DLD1 (cell line): ENCODE measurements around the gene PIM3.

ENCODE experiments used
- in situ Hi-C: cut with HindIII; loops from 2 replicates; pipeline ENCODE4 v1.10.0; 2017; ENCODE audit warnings: low sequenced_read_pairs

PIM3 gene

DNA sequence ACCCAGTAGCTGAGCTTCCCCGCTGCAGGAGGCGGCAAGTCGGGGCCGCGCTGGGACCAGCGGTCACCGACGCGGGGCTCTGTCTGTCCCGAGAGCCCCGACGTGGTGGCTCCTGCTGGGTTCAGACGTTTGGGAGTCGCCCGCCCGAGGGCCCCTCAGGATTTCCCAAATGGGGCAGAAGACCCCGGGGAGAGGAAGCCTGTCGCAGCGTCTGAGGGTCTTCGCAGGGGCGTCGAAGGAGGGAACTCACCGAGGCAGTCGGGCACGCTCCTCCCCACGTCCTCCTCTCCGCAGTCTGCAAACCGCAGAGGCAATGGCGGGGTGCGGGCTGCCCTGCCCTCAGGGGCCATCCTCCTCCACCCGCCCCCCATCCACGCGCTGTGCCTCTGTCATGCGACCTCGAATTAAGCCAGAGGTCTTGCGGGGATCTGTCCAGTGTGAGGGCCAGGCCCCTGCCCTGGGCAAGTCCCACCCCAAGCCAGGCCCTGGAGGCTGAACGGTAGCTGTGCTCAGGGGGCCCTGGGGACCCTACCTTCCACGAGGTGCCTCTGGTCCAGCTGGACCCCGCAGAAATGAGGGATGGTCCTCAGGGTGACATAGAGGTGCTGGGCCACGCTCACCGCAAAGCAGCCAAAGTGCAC lies 39.5 kb downstream of the PIM3 start:
- in situ Hi-C loops, result loop anchor here (25.0 kb wide), 1 partner anchor 88 kb away; the partner anchor contains the start of genes ALG12 and CRELD2

- in situ Hi-C loops, result loop anchor here (25.0 kb wide), 1 partner anchor 88 kb away; the partner anchor contains the start of genes ALG12 and CRELD2
Observed at GRCh38 chr22:50000587-50001387, 40.2 kb downstream of the PIM3 start.

- in situ Hi-C loops, result loop anchor here (25.0 kb wide), 1 partner anchor 89 kb away; the partner anchor contains the start of genes ALG12 and CRELD2
Observed at GRCh38 chr22:50001388-50002231, 41.0 kb downstream of the PIM3 start.

DNA sequence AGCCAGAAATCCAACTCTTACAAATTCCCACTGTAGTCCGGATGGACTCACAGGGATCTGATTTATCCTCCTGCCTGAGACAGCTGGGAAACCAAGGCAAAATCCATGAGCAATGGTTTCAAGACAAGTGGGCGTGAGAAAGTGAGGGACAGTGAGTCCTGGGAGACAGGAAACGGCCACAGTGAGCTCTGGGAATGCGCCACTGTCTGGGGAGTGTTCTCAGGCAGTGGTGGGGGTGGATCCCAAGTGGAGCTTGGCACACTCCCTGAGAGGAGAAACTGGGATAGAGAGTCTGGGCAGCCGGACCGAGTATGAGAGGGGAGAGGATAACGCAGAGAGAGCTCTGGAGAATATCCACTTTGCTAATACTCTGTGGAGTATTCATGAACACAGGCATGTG lies 42.2 kb downstream of the PIM3 start:
- in situ Hi-C loops, result loop anchor here (25.0 kb wide), 1 partner anchor 90 kb away; the partner anchor contains the start of genes ALG12 and CRELD2

- in situ Hi-C loops, result loop anchor here (25.0 kb wide), 1 partner anchor 93 kb away; the partner anchor contains the start of genes ALG12 and CRELD2
Observed at GRCh38 chr22:50004918-50005317, 44.3 kb downstream of the PIM3 start.

DNA sequence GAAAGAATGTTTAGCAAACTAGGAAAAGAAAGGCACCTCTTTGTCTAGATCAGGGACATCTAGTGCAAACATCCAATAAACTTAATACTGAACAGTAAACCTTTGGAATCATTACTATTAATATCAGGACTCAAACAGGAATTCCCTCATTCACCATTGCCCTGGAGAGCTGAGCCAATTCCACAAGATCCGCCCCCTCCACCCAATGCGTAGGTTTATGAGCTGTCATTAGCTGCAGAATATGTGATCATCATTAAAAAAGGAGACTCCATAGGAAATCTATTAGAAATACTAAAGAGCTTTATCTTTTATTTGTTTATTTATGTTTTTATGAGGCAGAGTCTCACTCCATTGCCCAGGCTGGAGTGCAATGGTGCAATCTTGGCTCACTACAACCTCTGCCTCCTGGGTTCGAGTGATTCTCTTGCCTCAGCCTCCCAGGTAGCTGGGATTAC lies 46.5 kb downstream of the PIM3 start:
- in situ Hi-C loops, result loop anchor here (25.0 kb wide), 1 partner anchor 95 kb away; the partner anchor contains the start of genes ALG12 and CRELD2

DNA sequence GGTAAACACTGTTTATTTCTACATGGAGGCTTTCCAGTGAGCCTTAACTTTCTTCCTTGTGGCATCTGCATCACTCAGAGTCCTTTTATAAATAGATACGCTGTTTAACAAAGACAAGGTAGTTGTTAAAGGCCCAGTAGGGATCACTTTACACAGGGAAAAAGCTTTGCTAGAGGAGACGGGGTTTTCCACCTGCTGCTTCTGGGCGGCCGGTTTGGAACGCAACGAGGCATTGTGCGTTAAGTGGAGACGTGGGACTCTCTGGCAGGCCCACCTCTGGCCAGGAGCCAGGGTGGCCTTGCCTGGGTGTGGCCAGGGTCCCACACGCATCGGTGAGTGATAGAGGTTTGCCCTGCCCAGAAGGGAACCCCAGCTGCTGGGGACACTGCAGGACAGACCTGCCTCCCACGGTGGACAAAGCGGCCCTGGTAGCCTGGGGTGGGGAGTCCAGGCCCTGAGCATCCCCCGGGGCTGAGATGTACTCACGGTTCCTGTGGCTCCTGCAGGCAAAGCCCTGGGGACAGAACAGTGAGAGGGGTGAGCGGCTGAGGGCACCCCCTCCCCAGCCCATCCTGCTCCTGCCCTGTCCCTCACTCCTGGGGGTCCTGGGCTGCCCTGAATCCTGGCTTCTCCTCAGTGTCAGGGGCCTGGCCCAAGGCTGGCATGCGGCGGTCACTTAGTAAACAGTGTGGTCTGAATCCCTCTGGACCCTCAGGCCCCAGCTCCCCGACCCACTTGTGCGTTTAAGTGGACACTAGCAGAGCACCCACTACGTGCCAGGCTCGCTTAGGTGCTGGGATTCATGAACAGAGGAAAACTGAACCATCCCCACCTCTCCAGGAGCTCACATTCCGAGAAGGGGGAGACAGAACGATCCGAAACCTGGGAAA lies 47.8 kb downstream of the PIM3 start:
- in situ Hi-C loops, result loop anchor here (25.0 kb wide), 1 partner anchor 96 kb away; the partner anchor contains the start of genes ALG12 and CRELD2

- in situ Hi-C loops, result loop anchor here (25.0 kb wide), 1 partner anchor 97 kb away; the partner anchor contains the start of genes ALG12 and CRELD2
Observed at GRCh38 chr22:50009251-50009650, 48.7 kb downstream of the PIM3 start.

- in situ Hi-C loops, result loop anchor here (25.0 kb wide), 1 partner anchor 98 kb away; the partner anchor contains the start of genes ALG12 and CRELD2
Observed at GRCh38 chr22:50009765-50010675, 49.4 kb downstream of the PIM3 start.

DNA sequence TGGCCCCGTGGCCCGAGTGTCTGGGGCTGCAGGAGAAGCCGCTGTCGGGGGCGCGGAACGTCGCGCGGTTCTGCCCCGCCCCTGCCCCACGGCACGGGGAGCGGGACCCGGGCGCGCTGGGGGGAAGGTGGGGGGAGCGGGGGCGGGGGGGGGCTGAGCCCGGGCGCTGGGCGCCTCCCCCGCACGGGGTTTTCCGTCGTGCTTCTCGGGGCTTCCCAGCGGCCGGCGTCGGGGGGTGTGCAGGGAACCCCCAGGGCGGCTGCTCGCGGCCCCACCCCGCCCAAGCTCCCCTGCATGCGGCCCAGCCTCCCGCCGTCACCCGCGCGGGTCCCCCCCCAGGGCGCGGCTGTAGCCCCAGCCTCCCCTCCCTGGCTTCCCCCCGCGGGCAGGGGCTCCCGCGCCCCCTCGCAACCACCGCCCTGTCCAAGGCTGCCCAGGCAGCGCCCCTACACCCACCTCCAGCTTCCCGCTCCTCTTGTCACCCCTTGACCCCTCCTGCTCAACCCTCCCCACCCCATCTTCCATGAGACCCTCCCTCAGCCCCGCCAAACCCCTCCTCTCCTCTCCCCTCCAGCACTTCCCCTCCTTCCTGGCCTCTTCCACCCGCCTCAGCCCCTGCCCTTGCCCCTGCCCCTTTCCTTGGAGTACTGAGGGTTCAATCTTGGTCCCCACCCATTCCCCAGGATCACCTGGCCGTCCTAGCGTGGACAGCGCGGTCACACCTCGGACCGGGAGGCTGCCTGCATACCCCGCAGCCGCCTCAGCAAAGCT lies 50.3 kb downstream of the PIM3 start:
- in situ Hi-C loops, result loop anchor here (25.0 kb wide), 1 partner anchor 99 kb away; the partner anchor contains the start of genes ALG12 and CRELD2

GRCh38 chr22:50011447-50012210 lies 51.1 kb downstream of the PIM3 start:
- in situ Hi-C loops, result loop anchor here (25.0 kb wide), 1 partner anchor 99 kb away; the partner anchor contains the start of genes ALG12 and CRELD2

DNA sequence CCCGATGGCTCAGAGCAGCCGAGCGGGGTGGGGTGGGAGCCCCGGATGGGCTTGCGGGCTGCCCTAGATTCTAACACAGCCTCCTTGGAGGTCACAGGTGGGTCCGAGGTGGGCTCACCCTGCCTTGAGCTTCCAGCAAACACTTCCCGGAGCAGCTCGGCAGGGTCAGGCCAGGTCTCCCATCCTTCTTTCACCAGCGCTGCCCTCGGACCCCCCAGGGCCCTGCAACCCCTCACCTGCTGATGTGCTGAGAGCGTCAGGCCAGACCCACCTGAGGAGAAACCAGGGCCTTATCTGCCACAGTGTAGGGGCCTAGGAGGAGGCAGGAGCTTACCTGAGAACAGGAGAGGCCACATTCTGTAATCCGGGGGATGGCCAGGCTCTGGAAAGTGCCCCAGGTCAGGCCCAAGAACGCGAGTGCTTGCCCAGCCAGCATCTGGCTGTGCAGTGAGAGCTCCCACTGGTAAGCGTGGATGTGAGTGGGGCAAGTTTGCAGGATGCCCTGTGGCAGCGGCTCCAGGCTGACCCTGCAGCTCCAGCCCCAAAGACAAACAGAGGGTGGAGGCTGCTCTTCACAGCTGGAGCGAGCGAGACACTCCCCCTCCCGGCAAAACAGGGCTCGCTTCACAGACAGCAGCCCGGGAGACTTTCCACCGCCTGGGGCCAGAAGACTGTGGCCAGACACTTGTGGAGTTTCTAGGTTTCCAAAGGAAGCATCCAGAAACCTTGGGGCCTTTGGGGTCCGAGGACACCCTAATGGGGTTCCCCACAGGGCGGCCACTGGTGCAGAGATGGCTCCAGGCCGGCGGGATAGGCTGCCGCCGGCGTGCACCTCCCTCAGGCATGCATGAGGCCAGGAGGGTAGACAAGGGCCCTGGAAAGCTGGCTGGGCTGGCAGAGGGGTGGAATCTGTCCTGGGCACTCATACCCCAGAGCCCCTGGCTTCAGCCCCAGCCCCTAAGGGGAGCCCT lies 51.9 kb downstream of the PIM3 start, which contains the start of gene IL17REL:
Gene IL17REL (minus strand): TSS at position 555 of the 971 bp plus-strand sequence. CDS start 119 bp downstream, at position 436.
- in situ Hi-C loops, result loop anchor here (25.0 kb wide), 1 partner anchor 100 kb away; the partner anchor contains the start of genes ALG12 and CRELD2
